ENCODE results near the gene CHRM5.

CHRM5 gene, protein sequence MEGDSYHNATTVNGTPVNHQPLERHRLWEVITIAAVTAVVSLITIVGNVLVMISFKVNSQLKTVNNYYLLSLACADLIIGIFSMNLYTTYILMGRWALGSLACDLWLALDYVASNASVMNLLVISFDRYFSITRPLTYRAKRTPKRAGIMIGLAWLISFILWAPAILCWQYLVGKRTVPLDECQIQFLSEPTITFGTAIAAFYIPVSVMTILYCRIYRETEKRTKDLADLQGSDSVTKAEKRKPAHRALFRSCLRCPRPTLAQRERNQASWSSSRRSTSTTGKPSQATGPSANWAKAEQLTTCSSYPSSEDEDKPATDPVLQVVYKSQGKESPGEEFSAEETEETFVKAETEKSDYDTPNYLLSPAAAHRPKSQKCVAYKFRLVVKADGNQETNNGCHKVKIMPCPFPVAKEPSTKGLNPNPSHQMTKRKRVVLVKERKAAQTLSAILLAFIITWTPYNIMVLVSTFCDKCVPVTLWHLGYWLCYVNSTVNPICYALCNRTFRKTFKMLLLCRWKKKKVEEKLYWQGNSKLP

DNA sequence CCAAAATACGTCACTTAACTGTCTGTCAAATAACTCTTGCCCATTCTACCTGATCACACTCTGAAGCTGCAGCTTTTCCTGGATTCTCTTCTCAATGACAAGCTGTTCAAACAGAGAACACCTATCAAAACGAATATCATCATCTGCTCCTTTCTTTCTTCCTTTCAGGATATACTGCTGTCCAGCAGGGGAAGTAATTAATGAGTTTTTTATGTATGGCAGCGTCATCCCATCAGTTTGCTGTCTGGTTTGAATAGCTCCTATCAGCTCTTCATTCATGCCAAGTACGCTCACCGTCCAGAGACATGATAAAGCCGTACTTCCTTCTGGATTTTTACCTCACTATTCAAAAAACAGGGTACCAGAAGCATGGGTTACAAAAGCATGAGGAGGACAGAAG lies at the start of gene CHRM5:
Gene CHRM5 (plus strand): TSS at position 274 of the 400 bp plus-strand sequence. CDS start 94,221 bp downstream, outside the sequence.
- no peak for DNase-seq

DNA sequence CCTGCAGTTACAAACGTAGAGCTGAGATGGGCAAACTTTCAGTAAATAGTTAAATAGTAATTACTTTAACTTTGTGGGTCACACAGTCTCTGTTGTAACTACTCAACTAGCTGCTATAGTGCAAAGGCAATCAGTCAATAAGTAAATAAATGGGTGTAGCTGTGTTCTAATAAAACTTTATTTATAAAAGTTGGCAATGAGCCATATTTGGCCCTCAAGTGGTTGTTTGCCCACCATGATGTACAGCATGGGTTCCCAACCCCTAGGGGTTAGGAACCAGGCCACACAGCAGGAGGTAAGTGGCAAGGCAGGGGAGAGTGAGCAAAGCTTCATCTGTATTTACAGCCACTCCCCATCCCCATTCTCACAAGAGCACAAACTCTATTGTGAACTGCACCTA lies 44.9 kb upstream of the CHRM5 start:
- no peak for DNase-seq

DNA sequence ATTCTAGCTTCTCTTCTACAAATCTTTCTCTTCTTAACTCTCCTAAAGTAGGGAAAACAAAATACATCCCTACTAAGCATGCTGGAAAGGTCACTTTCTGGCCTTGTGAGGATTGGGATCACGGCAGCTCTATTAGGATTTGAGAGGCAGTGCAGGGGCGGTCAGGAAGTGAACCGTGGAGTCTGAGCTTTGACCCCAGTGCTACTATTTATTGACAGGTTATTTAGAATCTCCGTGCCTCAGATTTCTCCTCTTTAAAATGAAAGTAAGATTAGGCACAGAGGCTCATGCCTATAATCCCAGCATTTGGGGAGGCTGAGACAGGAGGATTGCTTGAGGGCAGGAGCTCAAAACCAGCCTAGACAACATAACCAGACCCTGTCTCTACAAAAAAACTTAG lies 42.0 kb upstream of the CHRM5 start:
- DNase-seq = no peak

DNA sequence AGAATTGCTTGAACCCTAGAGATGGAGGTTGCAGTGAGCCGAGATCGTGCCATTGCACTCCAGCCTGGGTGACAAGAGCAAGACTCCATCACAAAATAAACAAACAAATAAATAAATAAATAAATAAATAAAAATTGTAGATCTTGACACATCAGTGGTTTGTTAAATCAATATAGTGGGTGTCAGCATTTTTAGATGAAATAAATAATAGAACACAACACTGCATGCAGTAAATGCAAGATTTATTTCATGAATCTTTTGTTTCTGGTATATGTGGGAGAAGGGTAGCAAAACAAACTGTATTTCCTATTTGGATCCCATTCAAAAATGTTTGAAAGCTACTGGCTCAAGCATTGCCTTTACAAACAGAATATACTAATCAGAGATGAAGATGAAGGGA lies 35.6 kb upstream of the CHRM5 start:
- no peak for DNase-seq

DNA sequence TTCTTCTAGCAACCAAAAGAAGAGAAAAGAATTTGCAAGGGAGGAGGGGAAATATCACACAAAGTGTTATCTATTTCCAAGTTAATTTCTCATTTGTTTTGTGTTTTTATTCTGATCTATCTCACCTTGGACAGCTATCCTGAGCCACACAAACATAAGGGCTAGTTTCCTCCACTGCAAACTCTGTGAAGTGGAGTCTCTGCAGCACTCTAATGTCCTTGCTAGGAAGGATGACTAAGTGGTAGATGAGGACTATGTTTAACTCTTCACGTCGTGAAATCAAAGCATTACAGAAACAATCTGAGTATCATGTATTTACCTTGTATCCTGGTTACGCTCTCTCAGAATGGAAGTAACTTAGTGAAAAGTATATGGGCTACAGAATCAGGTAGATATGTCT lies 33.9 kb upstream of the CHRM5 start:
- DNase-seq = no peak

DNA sequence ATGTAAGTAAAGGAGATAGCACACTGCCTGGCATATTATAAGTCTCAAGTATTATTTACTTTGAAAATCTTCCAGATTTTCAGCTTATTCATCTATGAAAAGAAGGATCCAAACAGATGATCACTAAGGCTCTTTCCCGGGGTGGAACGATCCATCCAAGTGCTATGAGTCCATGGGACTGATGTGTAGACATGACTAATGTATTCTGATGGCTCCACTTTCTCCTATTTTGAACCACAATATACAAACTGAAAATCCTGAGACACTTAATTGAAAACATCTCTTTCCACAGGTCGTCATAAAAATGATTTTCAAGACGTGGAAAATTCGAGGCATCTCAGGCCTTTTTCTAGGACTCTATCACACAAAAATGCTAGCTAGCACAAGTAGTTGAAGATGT lies 33.4 kb upstream of the CHRM5 start:
- no peak for DNase-seq

DNA sequence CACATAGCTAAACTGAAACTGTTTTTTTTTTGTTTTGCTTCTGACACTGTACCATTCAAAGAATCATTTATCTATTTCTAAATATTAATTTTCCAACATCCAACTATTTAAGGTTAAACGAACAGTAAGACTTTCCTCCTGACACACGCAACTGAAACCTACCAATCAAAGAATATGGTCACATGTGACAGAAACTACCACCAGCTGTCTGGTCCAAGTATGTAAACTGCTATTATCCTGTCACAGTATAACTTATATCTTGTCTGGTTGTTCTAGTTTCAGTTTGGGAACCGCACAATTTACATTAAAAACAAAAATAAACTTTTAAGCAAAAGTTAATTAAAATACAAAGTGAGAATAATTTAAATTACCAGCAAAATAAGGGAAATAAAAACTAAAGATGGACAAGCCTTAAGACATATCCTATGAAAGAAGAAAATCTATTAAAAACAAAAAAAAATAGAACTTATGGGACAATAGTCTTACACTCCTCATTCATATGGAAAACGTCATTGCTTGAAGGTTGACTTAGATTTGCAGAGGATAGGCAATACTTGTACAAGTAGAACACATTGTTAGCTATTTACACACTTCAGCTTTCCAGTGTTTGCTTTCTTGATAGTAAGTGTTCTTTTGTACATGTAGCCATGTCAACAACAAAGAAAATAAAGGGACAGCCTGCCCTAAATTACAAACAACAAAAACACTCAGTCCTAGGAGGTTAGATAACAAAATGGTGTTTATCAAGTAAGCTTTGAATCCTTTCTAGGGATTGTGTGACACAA lies 26.8 kb upstream of the CHRM5 start:
- DNase-seq = no peak

DNA sequence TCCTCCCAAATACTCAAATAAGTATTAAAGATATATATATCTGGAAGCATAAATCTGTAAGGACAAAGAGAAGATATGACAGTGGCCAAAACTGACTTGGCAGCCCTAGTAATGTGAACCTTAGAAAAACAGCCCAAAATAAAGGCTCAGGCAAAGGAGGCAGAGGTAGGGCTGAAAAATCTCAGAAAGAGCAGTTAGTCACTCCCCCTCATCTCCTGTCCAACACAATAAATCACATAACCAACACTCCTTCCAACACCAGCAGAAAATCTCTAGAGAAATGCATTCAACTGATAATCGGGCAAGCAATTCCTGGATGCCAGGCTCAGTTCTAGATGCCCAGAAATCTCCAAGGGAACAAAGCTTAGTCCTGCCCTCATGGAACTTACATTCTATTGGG lies 22.1 kb upstream of the CHRM5 start:
- DNase-seq = no peak

DNA sequence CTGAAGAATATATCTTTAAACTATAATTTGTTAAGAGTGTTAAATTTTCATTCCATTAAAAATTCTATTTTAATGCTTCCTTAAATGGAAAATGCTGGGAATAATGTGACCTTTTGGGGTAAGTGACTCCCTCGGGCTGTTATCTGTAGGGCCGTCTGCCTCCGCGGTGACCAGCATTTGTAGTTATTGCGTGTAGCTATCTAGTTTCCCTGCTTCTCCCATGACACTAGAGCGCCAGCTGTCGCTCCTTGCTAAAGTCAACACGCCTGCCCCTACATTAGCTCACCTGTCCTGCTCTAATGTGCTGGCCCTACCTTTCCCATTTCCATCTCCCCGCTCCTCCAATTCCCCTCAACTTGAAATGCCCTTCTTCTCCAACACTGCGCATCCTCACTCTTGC lies 12.4 kb upstream of the CHRM5 start:
- no peak for DNase-seq

DNA sequence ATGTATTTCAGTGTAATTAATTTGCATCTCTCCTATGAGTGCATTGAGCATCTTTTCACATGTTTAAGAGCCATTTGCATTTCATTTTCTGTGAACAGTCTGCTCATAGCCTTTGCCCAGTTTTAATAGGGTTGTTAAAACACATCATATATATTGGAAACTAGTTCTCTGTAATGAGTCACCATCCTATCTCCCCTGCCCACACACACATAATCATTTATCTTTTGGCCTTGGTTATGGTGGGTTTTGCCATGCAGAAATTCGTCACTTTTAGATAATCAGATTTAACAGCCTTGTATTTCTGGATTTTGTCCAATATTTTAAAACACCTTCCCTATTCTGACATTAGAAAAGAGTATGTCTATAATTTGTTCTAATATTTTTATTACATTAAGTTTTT lies 11.9 kb upstream of the CHRM5 start:
- DNase-seq = no peak

DNA sequence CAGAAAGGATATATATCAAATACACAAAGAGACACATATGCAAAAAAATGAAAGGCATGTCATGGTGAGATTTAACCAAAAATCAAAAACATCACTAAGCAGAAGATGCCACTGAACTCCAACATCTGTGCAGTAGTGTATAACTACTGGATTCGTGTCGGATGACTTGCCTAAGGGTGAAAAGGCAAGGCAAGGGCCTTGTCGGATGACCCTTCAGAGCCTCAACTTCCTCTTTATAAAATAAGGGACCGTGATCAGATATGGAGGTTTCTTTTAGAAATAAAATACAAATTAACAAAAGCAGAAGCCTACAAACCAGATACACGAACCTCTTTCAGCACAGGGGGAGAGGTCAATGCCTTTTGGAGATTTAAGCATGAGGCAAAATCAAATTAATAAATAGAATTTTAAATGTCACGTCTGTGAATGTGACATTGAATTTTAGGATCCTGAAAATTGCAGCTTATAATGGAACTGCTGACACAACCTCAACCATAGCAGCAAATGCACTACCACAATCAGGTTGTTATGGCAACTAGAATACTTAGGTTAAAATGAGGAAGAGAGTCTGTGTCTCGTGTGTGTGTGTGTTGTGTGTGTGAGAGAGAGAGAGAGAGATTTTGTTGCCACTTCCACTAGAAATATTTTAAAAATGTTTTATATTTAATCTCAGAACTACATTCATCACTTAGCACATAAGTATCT lies 8.3 kb upstream of the CHRM5 start:
- no peak for DNase-seq

DNA sequence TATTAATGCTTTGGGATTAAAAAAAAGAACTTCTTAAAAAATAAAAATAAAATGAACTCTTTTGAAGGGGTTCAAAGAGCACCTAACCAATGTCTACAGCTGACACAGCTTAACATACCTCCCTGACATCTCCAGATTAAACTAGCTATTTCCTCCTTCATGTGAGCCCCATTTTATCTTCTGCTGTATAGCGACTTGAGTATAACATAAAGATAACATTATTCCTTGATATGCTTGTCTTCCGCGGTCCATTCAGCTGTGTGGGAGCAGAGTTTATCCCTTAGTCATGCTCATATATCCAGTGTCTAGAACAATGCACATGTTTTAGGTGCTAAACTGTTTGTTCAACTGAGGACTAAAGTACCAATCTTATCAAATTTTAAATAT lies 7.8 kb upstream of the CHRM5 start:
- DNase-seq = no peak

DNA sequence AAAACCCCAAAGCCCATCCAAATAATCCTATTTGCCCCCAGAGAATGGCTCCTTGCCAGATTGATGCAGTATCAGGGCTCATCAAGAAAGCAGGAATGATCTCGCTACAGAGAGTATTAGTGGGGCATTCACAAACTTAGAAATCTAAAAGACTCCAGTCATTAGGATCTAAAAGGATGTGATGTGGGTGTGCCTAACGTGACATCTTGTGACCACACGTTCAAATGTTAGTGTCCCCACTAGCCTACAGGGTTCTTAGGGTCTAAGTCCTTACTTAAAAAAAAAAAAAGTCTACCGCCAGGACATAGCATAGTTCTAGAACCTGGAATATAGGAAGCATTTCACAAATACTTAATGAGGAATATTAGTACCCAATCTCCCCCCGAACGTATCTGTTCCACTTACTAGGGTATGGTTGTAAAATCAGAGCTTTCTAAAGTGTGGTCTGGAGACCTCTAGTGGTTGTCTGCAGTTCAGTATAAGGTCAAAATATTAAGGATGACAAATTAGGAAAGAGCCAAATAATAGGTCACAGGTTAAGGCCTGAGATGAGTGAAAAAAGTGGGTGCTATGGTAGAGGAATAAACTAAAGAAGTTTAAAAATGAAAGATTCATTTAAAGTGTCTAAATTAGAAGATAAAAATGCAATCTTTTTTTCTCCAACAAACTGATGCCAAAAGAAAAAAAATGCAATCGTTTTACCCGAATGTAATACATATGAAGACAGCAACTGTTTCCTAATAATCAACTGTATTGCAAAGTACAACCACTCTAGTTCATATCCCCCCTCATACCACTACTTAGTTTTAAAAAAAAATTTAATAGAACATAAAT lies 4.2 kb upstream of the CHRM5 start:
- DNase-seq = no peak

DNA sequence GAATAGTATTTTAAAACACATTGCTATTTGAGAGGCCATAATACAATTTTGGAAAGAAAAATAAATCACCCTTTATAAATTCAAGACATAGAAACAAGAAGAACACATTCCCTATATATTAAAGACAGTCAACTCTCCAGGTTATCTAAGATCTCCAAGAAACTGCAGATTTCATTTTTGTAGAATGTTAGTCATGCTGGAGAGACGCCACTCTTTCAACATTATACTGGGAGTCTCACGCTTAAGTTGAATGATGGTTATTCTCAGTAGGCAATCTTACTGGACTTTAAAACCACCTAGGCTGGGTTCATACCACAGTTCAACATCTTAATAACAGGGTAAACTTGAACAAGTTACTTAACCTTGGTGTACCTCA lies 3.6 kb upstream of the CHRM5 start:
- DNase-seq = no peak

DNA sequence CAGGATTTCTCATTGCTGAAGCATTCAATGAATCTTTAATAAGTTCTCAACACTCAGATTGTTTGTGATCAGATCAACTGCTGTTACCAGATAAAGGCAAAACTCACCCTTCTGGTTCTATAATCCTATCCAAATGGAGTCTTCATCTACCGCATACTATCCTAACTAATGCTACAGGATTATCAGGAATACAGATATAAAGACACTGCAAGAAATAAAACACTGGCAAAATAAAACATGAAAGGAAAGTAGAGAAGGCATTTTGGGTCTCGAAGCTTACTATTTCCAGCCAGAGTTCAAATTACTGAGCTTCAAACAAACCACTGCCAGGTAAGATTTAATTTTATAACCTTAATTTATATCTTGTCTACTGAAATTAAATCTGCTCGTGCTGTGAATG lies 524 bp downstream of the CHRM5 start:
- no peak for DNase-seq

DNA sequence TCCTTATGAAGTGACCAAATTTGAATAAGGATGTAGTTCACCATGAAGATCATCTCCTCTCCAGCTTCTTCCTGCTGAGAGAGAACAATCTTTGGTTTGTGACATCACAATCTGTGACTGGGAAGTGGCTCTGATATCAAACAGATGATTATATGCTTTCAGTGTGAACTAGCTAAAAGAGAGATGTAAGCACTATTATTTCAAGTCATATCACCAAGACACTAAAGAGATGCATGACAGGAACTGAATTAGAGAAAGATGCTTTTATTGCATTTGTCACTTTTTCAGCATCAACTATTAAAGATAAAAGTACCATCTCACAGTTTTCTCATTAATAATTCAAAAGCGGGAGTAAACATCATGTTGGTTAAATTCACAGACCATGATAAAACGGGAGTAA lies 3.5 kb downstream of the CHRM5 start:
- DNase-seq = no peak

DNA sequence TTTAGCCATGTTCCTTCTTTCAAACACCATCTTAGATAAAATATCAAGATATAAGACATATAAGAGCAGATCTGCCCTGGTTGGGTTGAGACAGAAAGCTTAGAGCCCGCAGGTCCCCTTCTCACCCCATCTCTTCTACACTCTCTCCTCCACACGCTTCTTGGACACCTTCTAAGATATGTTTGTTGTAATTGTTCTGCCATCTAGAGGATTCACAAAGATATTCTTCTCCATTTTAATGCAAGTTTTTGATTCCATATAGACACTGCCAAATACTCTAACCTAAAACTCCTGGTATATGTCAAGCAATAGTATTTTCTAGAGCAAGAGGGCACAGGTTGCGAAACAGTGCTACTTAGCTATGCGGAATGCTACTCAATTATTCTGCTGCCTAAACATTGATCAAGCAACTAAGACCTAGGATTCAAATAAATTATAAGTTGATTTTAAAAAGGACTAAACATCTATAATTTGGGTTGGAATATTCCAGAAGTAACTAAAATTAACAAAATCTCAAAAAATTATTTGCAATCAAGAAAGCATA lies 6.8 kb downstream of the CHRM5 start:
- DNase-seq = no peak

DNA sequence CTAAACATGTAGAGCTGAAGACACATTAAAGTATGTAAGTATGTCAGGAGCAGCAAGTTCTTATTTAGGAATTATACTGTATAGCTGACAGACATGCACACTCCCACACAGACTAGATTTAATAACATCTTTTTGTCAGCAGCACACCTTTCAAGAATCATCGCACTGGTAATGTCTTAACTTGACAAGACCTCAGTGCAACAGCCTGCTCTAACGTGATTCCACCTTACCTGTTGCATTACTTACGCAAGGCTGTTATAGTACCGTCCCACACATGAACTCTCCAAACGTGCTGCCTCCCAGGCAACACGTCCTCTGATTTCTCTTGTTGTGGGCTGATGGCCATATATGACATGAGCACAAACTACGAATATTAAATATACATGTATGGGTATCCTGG lies 11.9 kb downstream of the CHRM5 start:
- no peak for DNase-seq

DNA sequence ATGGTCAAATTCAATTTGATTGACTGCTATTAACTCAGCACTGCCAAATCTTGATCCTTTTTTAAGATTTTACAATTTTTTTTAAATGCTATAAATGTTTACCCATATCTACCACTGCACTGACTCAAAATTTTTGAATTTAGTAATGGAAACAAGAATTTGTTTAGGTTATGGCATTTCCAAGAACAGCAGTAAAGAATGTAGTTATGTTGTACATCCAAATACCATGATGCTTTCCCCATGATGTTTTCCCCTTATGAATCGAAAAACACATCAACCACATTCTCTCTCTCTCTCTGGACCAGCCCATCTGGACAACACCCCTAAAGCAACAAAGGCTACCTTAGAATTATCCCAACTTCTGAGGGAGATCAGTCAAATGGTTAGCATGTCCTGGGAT lies 14.2 kb downstream of the CHRM5 start:
- no peak for DNase-seq

DNA sequence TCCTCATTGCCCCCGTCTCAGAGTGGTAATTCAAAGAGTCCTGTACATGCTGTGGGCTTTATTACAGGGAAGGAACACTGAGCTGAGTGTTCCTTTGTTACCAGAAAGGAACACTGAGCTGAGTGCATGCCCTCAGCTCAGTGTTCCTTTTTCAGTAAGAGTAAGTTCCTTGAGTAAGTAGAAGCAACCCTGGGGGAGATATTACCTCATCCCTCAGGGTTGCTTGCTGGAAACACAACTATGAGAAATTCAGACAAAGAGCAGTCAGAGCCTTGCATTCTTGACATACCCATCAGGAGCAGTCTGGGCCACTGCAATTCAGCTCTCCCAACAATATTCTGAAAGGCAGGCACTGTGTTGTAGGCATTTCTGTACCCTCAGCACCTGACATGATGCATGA lies 17.0 kb downstream of the CHRM5 start:
- DNase-seq = no peak

DNA sequence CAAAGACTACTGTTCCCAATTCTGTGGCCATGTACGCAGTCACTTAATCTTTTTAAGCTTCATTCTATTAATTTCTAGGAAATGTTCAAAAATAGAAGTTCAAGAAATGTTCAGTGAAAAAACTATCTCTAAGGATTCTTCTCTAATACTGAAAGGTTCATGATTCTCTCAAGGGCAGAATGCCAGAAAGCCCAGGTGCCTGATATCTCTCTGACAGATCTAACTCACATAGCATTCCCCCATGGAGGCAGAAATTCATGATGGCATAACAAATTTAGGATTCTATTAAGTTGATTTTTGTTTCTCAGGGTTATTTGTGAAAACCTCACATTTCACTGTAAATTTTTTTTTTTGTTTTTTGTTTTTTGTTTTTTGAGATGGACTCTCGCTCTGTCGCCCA lies 17.5 kb downstream of the CHRM5 start:
- DNase-seq = no peak

DNA sequence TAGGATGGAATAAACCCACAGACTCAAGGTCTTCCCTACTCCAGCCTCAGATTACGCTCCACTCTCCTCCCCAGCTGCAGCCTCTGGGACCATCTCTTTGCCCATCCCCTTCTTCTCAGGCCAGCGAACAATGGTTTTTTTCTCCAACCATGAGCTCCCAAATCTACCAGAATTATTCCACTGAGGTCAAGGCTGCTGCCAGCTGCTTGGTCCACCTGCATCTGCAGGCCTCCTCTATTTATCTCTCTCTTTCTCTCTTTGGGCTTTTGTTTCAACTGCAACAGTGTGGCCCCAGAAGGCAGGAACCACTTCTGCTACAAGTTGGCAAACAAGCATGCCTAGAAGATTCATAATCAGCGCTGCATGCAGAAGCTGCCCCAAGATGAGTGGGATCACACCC lies 19.1 kb downstream of the CHRM5 start:
- no peak for DNase-seq
